Kidney epithelial cell (primary cell): Measurements from ENCODE around the gene ELMO1. TPM values are rescaled to one million over a fixed set of nuclear protein-coding genes. Genes with fewer than 3 reads are reported as not detected.

Experiments used
- DNase-seq: peaks from one replicate; pipeline ENCODE4 v3.0.0-alpha.2; 2010; ENCODE audit warnings: low read depth
- H3K27me3 ChIP-seq: 2 replicates; pipeline ENCODE4 v1.6.0; 2011; ENCODE audit warnings: low read length; ENCODE audit not compliant: control insufficient read depth, insufficient read depth
- H3K36me3 ChIP-seq: 2 replicates; pipeline ENCODE4 v1.5.1; 2011; ENCODE audit warnings: low read length; ENCODE audit not compliant: control insufficient read depth, insufficient read depth
- H3K4me3 ChIP-seq: 2 replicates; pipeline ENCODE4 v1.5.1; 2011; ENCODE audit warnings: low read depth, mild to moderate bottlenecking, control low read depth, low read length
- CTCF ChIP-seq: IDR thresholded peaks from 2 replicates; pipeline ENCODE4 v1.5.1; 2011; ENCODE audit warnings: mild to moderate bottlenecking, moderate library complexity, low read length, control low read depth, inconsistent platforms; ENCODE audit not compliant: insufficient read depth, poor library complexity, severe bottlenecking
- total RNA-seq: library from RNA; depleted of rRNA; stranded (reverse); fragments of >200 nt; gene quantifications from 2 replicates; pipeline ENCODE4 v1.2.3, GENCODE V29; 2015

ELMO1 gene
- total RNA-seq, 1 donor from 2014 or later: 11.4 TPM

GRCh38 chr7:36831049-36831448, 617.6 kb downstream of the ELMO1 start:
- Histone ChIP-seq H3K4me3 (no peak overlapping the region), H3K36me3 (no peaks in the 10 kb centered on the region), H3K27me3 (no peaks in the 10 kb centered on the region)
- no peak for TF ChIP-seq CTCF
- DNase-seq: no peak

- Histone ChIP-seq H3K27me3 (no peaks in the 10 kb centered on the region), H3K36me3 (no peaks in the 10 kb centered on the region), H3K4me3 (no peak overlapping the region)
- no peak for TF ChIP-seq CTCF
- DNase-seq: peak; percentile 10
Observed at GRCh38 chr7:36827726-36828703, 620.6 kb downstream of the ELMO1 start.

GRCh38 chr7:36825501-36825900, 623.2 kb downstream of the ELMO1 start:
- Histone ChIP-seq H3K36me3 (no peaks in the 10 kb centered on the region), H3K27me3 (no peaks in the 10 kb centered on the region), H3K4me3 (no peak overlapping the region)
- TF ChIP-seq CTCF: no peak
- DNase-seq: no peak

GRCh38 chr7:36823353-36823752, 625.3 kb downstream of the ELMO1 start:
- no peak overlapping the region for H3K4me3 ChIP-seq
- no peaks in the 10 kb centered on the region for H3K36me3 ChIP-seq
- no peaks in the 10 kb centered on the region for H3K27me3 ChIP-seq
- TF ChIP-seq CTCF: no peak
- DNase-seq: no peak

GRCh38 chr7:36821617-36822016, 627.0 kb downstream of the ELMO1 start:
- no peak overlapping the region for H3K4me3 ChIP-seq
- TF ChIP-seq CTCF: no peak
- DNase-seq: no peak
- no peaks in the 10 kb centered on the region for H3K27me3 ChIP-seq
- H3K36me3 ChIP-seq: no peaks in the 10 kb centered on the region
